Cardiac fibroblast (primary cell): ENCODE measurements around the gene C11orf91.
A peak's percentile ranks its signal among the peaks of the same experiment; 100 is the strongest.

Source experiments
- DNase-seq, 2 donors: peaks; one replicate each; pipeline versions ENCODE4 v3.0.0 to v3.0.0-alpha.2; 2010; ENCODE audit warnings: low read depth in 2 of 2
- H3K4me3 ChIP-seq, 2 donors: replicated peaks in 1 of 2; 1 replicate in 1 of 2; 2 replicates in 1 of 2; pipeline ENCODE4 v1.5.1; 2011; ENCODE audit warnings: low read depth in 2 of 2, low read length in 2 of 2, mild to moderate bottlenecking in 2 of 2, moderate library complexity in 1 of 2
- CTCF ChIP-seq: IDR thresholded peaks from one replicate; pipeline ENCODE4 v1.5.1; 2011; ENCODE audit warnings: low read depth, mild to moderate bottlenecking, low read length, inconsistent platforms

The C11orf91 gene

GRCh38 chr11:33692013-33692504 lies 8.6 kb downstream of the C11orf91 start:
- DNase-seq: peak; percentile 97 to 99
- peak overlapping the region in 1 of 2 donors; percentile 33 for H3K4me3 ChIP-seq

GRCh38 chr11:33691066-33691864 lies 9.4 kb downstream of the C11orf91 start:
- no peak for TF ChIP-seq CTCF
- DNase-seq: no peak
- no peak overlapping the region for H3K4me3 ChIP-seq

More at GRCh38 chr11:33692013-33692504, 8.6 kb downstream of the C11orf91 start:
- TF ChIP-seq CTCF: no peak

- TF ChIP-seq CTCF: no peak
- H3K4me3 ChIP-seq: no peak overlapping the region
- peak; percentile 94 to 100 for DNase-seq
These were observed 10.1 kb downstream of the C11orf91 start for GRCh38 chr11:33690290-33691065.

- DNase-seq: no peak
- no peak overlapping the region for H3K4me3 ChIP-seq
- no peak for TF ChIP-seq CTCF
These were observed 11.1 kb downstream of the C11orf91 start for GRCh38 chr11:33689501-33689900.

GRCh38 chr11:33689085-33689484 lies 11.5 kb downstream of the C11orf91 start:
- DNase-seq: peak in 1 of 2 donors; percentile 53
- TF ChIP-seq CTCF: no peak
- H3K4me3 ChIP-seq: no peak overlapping the region

GRCh38 chr11:33687733-33688479 lies 12.7 kb downstream of the C11orf91 start:
- TF ChIP-seq CTCF: peak; percentile 77
- peak; percentile 85 to 87 for DNase-seq
- no peak overlapping the region for H3K4me3 ChIP-seq
